ENCODE measurements around the gene MRI1. TPM values are rescaled to one million over a fixed set of nuclear protein-coding genes. Genes with fewer than 3 reads are reported as not detected.

MRI1 gene
- polyA plus RNA-seq, 3 donors = 3.8 to 48.9 (median 4.4) TPM

- H3K4me3 Mint-ChIP-seq = peak overlapping the region; percentile 76 to 92
- DNase-seq = peak; percentile 89 to 97 (median 94)
- peaks cover 2% of the 10 kb centered on the region for H3K79me2 ChIP-seq (ENCODE audit: insufficient read depth, low read length)
- H3K27ac Mint-ChIP-seq = peak overlapping the region; percentile 98 to 100 (median 100)
- H3K36me3 ChIP-seq (replicated peaks in 1 of 2; ENCODE audit: control insufficient read depth in 1 of 2, insufficient read depth in 2 of 2, low read length in 2 of 2) = no peaks in the 10 kb centered on the region
- H4K20me1 ChIP-seq (ENCODE audit: insufficient read depth, low read length) = no peaks in the 10 kb centered on the region
- H3K9me3 Mint-ChIP-seq = no peaks in the 10 kb centered on the region
- H3K36me3 Mint-ChIP-seq = peaks cover 5 to 17% of the 10 kb centered on the region in 2 donors
- H3K4me3 ChIP-seq (replicated peaks in 1 of 3; ENCODE audit: low read depth in 2 of 3, low read length in 3 of 3) = peak overlapping the region; percentile 42 to 91 (median 59)
- TF ChIP-seq CTCF (IDR thresholded peaks at IDR 0.05) = no peak
- H3K27me3 ChIP-seq (ENCODE audit: control insufficient read depth in 2 of 2, insufficient read depth in 2 of 2, low read length in 2 of 2) = no peaks in the 10 kb centered on the region
- peaks cover 32% of the 10 kb centered on the region for H3K4me1 Mint-ChIP-seq
- peak overlapping the region; percentile 100 for H3K4me2 ChIP-seq (replicated peaks; ENCODE audit: extremely low read depth, low read length, poor library complexity, severe bottlenecking)
- WGBS (ENCODE audit: insufficient coverage) = under 1% methylated on average over 32 of the region's 39 CpGs
- intact Hi-C loops (cut with micrococcal nuclease) = loop anchor here (1.0 to 5.0 kb wide), 4 partner anchors 15 to 121 kb away; partner anchors contain the start of genes C19orf53 (in 1 of the 2) and ZSWIM4 (in 1 of the 2)
- peak overlapping the region; percentile 92 to 96 for H3K27ac ChIP-seq (ENCODE audit: low read depth in 1 of 2, low read length in 2 of 2)
- peak overlapping the region; percentile 82 for H3K9ac ChIP-seq (ENCODE audit: insufficient read depth, low read length, poor library complexity, severe bottlenecking)
- peak overlapping the region; percentile 97 for H2AFZ ChIP-seq (ENCODE audit: insufficient read depth, low read depth, low read length, poor library complexity, severe bottlenecking)
- H3K27me3 Mint-ChIP-seq (ENCODE audit: low read depth in 3 of 3) = peaks cover 0 to 1% (median 0%) of the 10 kb centered on the region in 3 donors
- peaks cover 40 to 42% of the 10 kb centered on the region in 2 donors for H3K4me1 ChIP-seq (ENCODE audit: control insufficient read depth in 1 of 2, insufficient read depth in 2 of 2, low read length in 2 of 2)
- H3K9me3 ChIP-seq (replicated peaks in 1 of 2; ENCODE audit: control insufficient read depth in 1 of 2, insufficient read depth in 1 of 2, low read length in 2 of 2) = no peaks in the 10 kb centered on the region
Observed at GRCh38 chr19:13731147-13731964, 33.0 kb upstream of the MRI1 start.

- intact Hi-C loops (cut with micrococcal nuclease) = loop anchor here (5.0 kb wide), 2 partner anchors 65 to 120 kb away; partner anchors contain the start of gene ZSWIM4 (in 1 of the 2)
- Mint-ChIP-seq H3K27ac (peak overlapping the region; percentile 98 to 100 (median 100)), H3K36me3 (peaks cover 5 to 17% of the 10 kb centered on the region in 2 donors), H3K4me3 (peak overlapping the region; percentile 76 to 92), H3K4me1 (peaks cover 32% of the 10 kb centered on the region), H3K9me3 (no peaks in the 10 kb centered on the region), H3K27me3 (ENCODE audit: low read depth in 3 of 3) (no peaks in the 10 kb centered on the region)
- no peak for DNase-seq
- Histone ChIP-seq H3K9me3 (replicated peaks in 1 of 2; ENCODE audit: control insufficient read depth in 1 of 2, insufficient read depth in 1 of 2, low read length in 2 of 2) (no peaks in the 10 kb centered on the region), H2AFZ (ENCODE audit: insufficient read depth, low read depth, low read length, poor library complexity, severe bottlenecking) (peak overlapping the region; percentile 97), H4K20me1 (ENCODE audit: insufficient read depth, low read length) (no peaks in the 10 kb centered on the region), H3K4me1 (ENCODE audit: control insufficient read depth in 1 of 2, insufficient read depth in 2 of 2, low read length in 2 of 2) (peaks cover 40 to 42% of the 10 kb centered on the region in 2 donors), H3K27me3 (ENCODE audit: control insufficient read depth in 2 of 2, insufficient read depth in 2 of 2, low read length in 2 of 2) (no peaks in the 10 kb centered on the region), H3K9ac (ENCODE audit: insufficient read depth, low read length, poor library complexity, severe bottlenecking) (peak overlapping the region; percentile 82), H3K4me2 (replicated peaks; ENCODE audit: extremely low read depth, low read length, poor library complexity, severe bottlenecking) (peak overlapping the region; percentile 100), H3K4me3 (replicated peaks in 1 of 3; ENCODE audit: low read depth in 2 of 3, low read length in 3 of 3) (peak overlapping the region in 1 of 3 experiments; percentile 91), H3K79me2 (ENCODE audit: insufficient read depth, low read length) (peaks cover 2% of the 10 kb centered on the region), H3K36me3 (replicated peaks in 1 of 2; ENCODE audit: control insufficient read depth in 1 of 2, insufficient read depth in 2 of 2, low read length in 2 of 2) (no peaks in the 10 kb centered on the region), H3K27ac (ENCODE audit: low read depth in 1 of 2, low read length in 2 of 2) (peak overlapping the region; percentile 92 to 96)
- WGBS (ENCODE audit: insufficient coverage) = 88% methylated on average over 6 of the region's 8 CpGs
- no peak for TF ChIP-seq CTCF (IDR thresholded peaks at IDR 0.05)
Observed at GRCh38 chr19:13732337-13732736, 32.0 kb upstream of the MRI1 start.
